HG03039 (cell line): ENCODE measurements around the gene LMF2.

Experiments
- ATAC-seq: cut with Tn5 transposase; IDR thresholded peaks from one replicate; pipeline ENCODE4 v1.9.1; 2021; ENCODE audit warnings: mild to moderate bottlenecking, moderate library complexity; ENCODE audit not compliant: unreplicated experiment

The LMF2 gene

DNA sequence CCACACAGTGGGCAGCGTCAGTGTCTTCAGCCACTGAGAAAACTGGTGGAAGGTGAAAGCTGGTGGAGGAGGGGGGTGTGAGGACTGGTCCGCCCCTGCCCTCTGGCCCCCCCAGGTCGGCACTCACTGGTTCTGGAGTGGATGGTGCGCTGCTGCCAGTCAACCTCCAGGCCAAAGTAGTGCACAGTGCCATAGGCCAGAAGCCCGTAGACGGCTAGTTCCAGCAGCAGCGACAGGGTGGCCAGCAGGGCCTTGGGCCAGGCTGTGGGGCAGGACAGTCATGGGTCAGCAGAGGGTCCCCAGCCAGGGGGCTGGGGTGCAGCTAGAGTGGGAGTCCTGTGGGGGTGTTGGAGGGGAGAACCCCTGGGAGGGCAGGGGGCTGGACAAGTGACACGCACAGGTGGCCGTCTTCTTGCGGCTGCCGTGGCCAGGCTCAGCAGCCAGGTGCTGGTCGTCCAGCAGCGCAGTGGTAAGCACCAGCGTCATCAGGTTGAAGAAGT is 2.2 kb downstream of the LMF2 start:
- ATAC-seq = no peak

DNA sequence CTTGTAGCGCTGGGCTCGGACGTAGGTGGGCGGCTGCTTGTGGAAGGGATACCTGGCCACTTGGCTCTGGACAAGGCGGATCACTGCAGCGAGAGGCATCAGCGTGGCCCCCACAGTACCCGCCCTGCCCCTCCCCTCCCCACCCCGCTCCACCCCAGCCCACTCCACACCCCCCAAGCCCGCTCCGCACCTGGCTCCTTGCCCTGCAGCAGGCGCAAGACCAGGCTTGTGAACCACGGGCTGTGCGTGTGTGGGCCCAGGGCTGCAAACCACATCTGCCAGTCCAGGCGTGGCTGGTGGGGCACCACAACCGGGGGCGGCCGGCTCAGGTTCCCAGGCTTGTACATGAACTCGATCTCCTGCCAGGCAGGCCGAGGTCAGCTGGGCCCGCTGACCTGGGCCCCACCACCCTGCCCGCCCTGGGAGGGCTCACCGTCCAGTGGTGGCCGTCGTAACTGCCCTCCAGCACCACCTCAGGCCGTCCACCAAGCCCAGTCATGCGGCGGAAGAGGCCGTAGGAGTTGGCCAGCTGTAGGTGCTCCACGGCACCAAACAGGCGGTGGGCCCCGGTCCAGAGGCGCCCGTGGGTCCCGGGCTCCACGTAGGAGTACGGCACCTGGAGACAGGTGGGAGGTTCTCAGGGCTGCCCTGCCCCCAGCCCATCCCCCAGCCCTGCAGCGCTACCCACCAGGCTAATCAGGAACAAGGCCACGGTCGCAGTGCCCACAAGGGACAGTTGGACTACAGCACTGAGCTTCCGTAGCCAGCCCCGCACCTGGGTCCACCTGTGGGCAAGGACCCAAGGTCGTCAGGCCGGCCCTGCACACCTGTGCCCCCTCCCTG is 2.9 kb downstream of the LMF2 start:
- ATAC-seq = no peak

DNA sequence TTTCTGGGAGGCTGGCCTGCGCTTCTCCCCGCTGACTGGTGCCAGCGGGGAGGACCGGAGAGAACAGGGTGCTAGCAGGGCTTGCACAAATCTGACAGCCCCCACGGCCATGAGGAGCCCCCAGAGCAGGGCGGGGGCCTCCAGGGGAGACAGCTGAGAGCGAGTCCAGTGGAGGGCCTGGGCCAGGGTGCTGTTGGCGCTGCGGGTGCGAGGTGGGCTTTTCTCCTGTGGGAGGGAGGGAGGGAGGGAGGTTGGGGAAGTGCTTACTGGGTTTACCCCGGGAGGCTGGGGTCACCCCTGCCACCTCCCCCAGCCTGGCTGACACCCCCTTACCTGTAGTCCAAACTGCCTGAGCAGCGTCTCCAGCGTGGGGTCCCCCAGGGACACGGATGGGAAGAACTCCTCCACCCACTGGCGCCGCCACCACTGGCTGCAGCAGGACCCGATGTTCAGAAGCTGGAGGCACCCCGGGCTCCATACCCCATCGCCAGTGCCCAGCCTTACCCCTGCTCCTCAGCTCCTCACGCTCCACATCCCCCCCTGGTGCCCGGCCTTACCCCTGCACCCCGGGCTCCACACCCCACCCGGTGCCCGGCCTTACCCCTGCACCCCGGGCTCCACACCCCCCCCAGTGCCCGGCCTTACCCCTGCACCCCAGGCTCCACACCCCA is 3.9 kb downstream of the LMF2 start:
- no peak for ATAC-seq

DNA sequence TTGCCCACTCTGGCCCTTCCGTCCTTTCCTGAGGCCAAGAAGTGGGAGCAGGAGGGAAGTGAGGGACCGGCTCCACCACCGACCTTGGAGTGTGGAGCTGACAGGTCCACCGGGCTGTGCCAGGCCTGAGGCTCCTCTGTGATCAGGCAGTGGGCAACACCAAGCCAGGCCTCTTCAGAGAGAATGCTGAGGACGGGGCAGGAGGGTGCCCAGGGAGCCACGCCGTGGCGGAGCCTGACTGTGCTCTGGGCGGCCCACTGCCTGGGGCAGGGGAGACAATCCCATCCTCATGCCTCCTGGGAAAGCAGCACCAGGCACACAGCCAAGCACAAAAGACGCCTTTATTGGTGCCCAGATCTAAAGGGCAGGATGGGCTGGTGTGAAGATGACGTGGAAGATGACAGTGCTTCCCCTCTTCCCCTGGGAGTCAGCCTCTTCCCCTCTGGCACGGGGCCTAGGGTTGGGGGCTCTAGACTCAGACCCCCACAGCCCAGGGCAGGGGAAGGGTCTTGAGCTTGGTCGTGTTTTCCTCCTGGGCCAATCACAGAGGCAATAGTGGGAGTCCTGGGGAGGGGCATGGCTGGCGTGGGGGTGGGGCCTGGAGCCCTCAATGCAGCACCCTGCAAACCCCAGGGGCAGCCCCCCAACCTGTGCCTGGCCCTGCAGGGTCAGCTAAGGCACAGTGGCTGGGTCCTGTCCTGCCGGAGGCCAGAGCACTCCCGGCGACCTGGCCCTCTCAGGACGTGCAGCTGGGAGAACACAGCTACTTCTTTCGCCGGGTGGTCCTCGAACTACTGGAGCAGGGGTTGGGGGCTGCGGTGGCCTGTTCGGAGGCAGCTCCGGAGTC is 4.7 kb downstream of the LMF2 start:
- ATAC-seq = no peak

DNA sequence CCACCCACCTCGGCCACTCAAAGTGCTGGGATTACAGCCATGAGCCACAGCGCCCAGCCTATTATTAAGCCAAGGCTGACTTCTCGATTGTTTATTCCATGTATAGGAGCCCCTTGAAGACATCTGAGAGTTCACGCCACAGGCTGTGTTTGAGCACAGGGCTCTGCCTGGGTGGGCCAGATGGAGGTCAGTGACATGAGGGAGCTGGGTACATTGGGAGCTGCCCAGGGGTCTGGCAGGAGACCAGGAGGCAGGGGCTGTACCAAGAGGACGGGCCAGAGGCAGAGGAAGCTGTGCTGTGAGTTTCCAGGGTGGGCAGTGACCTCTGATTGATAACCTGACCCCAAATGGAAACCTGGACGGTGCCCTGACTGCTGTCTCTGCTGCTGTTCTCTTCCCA is 5.4 kb downstream of the LMF2 start:
- ATAC-seq = no peak

DNA sequence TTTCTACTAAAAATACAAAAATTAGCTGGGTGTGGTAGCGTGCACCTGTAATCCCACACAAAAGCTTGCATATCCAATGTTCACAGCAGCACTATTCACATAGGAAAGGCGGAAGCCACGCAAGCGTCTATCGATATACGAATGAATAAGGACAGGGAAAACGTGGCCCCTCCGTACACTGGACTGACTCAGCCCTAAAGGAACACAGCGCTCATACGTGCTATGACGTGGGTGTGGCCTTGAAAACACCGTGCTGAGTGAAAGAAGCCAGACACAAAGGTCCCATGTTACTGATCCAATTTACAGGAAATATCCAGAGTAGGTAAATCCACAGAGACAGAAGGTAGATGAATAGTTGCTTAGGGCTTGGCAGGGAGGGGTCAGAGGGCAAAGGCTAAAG is 7.0 kb downstream of the LMF2 start:
- ATAC-seq = no peak

DNA sequence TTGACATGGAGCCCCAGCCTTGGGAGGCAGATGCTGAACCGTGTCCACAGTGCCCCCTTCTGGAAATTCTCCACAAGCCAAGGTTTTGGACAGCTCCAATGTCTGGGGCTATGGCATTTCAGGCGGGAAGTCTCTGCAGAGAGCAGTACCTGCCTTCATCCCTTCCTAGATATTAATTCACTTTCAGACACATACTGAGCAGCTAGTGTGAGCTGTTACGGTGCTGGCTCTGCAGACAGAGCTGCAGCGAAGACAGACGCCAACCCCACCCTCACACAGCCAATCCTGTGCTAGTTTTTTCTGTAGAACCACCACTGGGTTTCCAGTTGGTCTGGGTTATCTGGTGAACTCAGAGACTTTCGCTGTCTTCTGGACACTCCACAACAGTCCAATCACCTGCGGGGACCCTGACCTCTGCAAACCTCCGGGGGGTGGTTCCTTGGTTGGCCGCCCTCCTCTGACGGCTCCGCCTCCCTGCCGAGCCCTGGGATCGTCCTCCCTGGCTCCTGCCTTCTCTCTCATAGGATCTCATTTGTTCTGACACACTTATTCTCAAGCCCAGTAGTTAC is 9.1 kb downstream of the LMF2 start:
- ATAC-seq = no peak

DNA sequence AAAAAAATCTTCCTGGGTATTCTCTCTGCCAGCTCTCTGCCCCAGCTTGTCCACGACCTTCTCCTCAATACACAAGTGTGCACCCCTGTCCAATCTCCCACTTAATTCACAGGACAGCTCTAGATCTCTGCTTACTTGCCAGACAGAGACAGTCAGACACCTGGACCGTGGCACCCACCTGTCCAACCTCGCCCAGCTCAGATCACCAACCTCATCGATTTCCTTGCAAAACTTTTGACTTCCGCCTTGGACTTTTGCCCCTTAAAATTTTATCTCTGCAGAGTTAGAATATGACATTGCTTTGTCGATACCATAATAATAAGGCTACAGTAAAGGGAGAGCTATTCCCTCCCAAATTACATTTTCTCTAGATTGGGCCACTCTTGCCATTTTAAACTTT is 10.4 kb downstream of the LMF2 start:
- no peak for ATAC-seq

DNA sequence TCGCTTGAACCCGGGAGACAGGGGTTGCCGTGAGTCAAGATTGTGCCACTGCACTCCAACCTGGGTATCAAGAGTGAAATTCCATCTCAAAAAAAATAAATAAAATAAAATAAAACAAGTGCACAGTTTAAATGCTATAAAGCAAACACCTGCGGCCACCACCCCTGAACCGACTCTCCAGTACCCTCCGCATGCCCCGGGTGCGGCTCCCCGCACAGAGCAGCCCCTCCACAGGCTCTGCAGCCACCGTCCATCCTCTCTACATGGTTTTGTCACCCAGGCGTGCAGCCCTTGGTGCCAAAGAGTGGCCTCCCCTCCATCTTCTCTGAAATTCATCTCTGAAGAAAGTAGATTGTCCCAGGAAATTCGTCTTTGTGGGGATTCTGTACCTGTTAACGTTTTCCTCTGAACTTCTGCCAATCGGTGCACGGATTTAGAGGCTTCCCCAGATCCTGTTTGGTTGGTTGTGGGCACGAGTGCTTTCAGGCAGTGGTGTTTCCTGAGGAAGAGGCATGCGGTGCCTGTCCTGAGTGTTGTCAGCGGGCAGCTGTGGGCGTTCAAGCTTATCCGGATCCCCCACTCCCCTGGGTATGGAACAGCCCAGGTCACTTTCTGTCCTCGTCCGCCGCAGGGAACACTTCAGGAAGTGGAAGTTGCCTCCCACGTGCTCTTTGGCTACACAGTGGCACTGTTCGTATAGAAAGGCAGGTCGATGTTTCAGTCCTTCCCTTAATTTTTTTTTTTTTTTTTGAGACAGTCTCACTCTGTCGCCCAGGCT is 16.8 kb downstream of the LMF2 start:
- no peak for ATAC-seq

DNA sequence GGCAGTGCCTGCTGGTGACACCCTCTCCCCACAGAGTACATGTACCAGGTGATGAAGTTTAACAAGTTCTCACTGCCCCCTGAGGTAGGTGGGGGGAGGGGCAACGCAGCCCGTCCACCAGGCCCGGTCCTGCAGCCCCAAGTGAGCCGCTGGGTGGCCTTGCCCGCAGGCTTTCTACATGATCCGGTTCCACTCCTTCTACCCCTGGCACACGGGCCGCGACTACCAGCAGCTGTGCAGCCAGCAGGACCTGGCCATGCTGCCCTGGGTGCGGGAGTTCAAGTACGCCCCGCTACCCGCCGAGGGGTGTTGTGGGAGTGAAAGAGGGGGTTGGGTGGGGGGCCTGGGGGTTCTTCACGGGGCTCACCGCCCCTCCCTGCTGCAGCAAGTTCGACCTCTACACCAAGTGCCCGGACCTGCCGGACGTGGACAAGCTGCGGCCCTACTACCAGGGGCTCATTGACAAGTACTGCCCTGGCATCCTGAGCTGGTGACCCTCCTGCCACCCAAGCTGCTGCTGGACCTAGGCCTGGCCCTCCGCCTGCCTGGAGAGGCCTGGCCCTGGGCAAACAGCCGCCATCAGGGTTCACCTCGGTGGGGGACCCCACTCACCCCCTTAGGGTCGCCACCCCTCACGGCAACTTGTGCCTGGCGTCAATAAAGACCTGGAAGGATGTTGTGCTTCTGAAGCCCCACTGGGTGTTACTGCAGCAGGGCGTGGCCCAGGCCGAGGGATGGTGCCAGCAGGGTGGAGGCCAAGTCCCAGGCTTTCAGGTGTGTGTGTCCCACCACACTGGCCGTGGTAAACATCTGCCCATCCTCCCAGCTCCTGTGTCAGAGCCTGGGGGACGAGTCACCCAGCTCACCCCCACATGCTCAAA is 17.9 kb downstream of the LMF2 start:
- no peak for ATAC-seq

DNA sequence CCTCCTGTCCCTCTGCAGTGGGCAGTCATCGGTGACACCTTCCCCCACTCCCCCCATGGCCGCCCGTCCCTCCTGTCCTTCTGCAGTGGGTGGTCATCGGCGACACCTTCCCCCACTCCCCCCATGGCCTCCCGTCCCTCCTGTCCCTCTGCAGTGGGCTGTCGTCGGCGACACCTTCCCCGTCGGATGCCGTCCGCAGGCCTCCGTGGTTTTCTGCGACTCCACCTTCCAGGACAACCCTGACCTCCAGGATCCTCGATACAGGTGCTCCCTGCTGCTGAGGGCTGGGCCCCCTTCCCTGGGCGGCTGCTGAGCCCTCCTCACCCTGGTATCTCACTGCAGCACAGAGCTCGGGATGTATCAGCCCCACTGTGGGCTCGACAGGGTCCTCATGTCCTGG is 18.6 kb downstream of the LMF2 start:
- ATAC-seq = no peak

DNA sequence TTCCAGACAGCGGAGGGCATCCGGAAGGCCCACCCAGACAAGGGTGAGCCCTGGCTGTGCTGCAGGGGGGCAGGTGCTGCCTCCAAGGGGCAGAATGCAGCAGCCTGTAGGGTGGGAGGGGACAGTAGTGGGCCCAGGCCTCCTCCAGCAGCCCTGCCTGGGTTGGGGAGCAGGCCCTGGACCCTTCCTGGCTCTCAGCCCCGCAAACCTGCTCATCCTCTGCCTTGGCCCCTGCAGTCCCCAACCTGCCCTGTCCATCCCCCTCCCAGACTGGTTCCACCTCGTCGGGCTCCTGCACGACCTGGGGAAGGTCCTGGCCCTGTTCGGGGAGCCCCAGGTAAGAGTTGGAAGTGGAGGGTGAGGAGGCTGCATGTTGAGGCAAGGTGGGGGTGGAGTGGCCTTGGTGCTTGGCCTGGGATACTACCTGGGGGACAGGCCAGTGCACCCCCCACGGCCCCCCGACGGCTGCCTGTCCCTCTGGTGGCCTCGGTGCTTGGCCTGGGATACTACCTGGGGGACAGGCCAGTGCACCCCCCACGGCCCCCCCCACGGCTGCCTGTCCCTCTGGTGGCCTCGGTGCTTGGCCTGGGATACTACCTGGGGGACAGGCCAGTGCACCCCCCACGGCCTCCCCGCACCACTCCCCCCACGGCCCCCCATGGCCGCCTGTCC is 19.4 kb downstream of the LMF2 start:
- ATAC-seq = no peak

DNA sequence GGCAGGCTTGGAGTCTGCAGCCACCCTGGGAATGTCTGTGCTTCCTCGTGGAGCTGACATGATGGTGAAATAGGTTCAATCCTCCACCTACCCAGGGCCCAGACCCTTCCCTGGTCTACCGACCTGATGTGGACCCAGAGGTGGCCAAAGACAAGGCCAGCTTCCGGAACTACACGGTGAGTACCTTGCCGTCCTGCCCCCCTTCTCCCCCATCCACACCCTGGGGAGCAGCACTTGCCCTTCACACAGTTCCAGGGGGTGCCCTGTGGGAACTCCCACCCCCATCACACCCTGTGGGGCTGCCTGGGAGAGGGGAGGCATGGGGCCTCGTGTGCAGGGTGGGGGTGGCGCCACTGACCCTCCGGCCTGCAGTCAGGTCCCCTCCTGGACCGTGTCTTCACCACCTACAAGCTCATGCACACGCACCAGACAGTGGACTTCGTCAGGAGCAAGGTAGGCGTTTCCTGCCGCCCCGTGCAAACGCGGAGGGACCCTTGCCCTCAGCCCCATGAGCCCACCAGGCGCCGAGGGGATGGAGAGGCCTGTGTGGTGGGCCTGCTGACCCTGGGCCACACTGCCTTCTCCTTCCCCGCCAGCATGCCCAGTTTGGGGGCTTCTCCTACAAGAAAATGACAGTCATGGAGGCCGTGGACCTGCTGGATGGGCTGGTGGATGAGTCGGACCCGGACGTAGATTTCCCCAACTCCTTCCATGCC is 20.1 kb downstream of the LMF2 start:
- ATAC-seq = no peak

DNA sequence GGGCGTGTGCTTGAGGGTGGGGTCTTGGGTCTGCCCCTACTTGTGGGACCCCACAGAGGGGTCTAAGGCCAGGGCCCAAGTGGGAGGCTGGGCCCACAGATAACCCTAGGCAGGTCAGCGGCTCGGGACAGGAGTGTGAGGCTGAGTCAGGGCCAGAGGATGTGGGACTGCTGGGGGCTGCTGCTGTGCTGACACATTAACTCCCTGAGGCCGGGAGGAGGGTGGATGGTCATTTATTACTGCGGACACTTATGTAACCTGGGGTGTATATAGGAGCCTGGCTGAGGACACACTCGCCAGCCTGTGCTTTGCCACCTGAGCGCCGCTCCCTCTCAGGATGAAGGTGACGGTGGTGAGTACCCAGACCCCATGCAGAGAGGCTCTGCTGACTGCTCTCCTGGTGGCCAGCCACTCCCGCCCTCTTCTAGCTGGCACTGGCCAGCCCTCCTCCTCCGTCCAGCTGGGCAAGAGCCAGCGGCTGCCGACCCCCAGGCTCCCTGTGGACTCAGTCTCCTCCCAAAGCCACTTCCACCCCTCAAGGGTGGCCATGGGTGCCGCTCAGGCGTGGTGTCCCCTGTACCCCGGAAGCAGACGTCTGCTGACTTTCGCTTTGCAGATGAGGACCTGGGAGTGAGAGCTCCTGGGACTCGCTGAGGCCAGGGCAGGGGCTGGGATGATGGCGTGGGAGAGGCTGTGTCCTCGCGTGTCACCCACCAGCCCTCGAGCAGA is 20.8 kb downstream of the LMF2 start, which contains the start of gene MIOX:
Gene MIOX (plus strand): TSS at position 299 of the 729 bp plus-strand sequence. CDS start 39 bp downstream, at position 338.
- no peak for ATAC-seq

DNA sequence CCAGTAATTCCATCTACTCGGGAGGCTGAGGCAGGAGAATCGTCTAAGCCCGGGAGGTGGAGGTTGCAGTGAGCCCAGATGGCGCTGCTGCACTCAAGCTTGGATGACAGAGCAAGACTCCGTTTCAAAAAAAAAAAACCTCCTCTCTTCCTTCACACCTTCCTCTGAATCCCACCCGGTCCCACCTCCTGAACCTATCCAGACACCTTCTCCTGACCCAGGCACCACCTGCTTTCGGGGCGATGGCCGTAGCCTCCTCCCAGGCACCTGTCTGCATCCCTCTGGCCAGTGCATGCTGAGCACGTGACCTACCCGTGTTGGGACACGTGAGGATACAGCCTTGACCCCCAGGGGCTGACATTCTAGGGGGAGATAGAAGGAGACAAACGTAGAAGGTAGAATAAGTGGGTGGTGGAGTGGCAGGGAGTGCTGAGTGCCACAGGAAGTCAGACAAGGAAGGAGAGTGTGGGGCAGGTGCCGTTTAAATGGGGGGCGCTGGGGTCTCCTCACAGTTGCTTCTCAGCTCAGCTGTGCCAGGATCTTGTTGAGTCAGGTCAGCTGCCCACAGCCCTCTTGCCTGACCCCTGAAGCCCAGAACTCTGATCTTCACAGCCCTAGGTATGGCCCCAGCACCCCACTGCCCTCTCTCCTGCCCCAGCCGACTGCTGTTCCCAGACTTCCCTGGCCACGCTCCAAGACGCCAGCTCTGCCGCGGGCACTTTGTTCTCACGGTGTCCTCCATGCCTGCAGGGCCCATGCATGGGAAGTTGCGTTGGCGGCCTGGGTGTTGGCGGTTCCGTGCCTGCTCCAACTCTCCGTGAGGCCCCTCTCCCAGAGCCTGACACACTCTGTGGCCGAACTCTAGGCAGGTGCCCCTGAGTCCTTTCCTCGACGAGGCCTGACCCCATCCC is 22.0 kb downstream of the LMF2 start:
- ATAC-seq = no peak
